Stimulated activated CD4-positive, alpha-beta T cell treated with anti-CD3 and anti-CD28 coated beads, Interleukin-1b, Interleukin-23, amount 100 ng/mL, for 1 hour (primary cell): ENCODE results near the gene GRB2.
"Not testable (repeated sequence)": the region's sequence is repeated elsewhere in the genome, so short reads cannot be mapped to it uniquely, and the experiment has no call there.

Experiments used
- DNase-seq, 2 donors: peaks; one replicate each; pipeline ENCODE4 v3.0.0-alpha.2; 2020; ENCODE audit warnings: low read depth in 2 of 2

GRB2 gene

DNA sequence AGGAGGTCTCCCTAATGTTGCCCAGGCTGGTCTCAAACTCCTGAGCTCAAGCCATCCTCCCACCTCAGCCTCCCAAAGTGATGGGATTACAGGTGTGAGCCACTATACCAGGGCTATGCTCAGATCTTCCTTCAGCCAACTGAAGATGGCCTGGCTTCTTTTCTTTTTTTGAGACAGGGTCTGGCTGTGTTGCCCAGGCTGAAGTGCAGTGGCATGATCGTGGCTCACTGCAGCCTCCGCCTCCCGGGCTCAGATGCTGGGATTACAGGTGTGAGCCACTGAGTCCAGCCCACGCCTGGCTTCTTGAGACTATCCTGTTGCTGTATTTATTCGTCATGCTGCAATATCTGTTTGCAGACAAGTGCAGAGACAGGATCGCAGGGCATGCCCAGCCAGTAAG is 120.4 kb downstream of the GRB2 start:
- DNase-seq, result no peak

- not testable (repeated sequence) for DNase-seq
Measured at GRCh38 chr17:75280189-75280588, 125.3 kb downstream of the GRB2 start.

DNA sequence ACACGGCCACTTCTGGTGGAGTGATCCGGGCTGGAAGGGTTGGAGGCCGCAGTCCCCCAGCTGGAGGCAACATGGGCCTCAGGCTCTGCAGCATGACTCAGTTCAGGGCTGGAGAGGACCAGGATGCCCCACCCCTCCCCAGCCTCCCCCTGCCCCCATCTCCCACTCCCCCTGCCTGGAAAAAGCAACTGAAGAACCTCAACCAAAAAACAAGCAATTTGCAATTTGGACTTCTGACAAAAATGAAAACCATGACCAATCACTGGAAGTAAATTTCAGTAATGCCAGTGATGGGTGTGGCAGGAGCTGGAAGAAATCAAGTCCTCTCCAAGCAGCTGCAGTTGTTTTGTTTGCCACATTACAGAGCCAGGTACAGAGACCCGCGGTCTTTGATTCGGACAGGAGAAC is 127.8 kb downstream of the GRB2 start:
- DNase-seq, result no peak

DNA sequence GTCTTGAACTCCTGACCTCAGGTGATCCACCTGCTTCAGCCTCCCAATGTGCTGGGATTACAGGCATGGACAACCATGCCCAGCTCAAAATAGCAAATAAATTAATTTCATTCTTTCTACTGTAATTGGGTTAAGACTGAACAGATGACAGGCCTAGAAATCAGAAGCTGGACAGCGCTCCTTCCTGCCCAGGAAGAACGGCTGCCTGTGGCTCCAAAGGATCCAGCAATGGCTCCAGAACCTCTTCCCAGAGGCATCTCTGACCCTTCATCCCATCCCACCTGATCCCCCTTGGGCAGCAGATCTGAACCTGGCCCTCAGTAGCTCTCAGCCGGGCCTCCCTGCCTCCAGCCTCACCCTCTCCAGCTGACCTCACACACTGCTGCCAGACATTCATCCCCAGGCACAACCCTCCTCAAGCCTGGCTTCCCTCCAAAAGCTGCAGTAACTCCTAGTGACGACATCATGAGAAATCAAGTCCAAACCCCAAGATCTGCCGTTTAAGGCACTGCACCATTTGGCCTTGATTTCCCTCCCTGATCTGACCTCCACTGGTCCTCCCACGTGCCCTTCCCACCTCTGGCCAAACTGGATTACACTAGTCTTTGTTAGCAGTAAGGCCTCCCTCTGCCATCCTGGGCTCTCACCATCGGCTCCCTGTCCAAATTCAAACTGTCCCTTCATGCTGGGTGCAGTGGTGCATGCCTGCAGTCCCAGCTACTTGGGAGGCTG is 131.3 kb downstream of the GRB2 start:
- no peak for DNase-seq

DNA sequence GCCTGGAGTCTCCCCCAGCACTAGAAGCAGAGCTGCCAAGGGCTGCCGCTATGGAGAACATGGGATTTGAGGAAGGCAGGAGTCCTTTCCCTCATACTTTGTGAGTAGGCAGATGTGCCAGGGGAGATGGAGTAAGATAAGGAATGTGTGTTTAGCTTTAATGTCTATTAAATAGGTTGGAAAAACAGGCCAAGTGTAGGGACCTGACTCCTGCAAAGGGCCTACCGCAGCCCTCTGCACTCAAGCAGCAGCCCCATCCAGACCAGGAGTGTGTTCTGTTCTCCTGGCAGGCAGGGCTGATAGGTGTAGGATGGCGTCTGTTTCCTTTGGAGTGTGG is 132.7 kb downstream of the GRB2 start:
- DNase-seq, result no peak

DNA sequence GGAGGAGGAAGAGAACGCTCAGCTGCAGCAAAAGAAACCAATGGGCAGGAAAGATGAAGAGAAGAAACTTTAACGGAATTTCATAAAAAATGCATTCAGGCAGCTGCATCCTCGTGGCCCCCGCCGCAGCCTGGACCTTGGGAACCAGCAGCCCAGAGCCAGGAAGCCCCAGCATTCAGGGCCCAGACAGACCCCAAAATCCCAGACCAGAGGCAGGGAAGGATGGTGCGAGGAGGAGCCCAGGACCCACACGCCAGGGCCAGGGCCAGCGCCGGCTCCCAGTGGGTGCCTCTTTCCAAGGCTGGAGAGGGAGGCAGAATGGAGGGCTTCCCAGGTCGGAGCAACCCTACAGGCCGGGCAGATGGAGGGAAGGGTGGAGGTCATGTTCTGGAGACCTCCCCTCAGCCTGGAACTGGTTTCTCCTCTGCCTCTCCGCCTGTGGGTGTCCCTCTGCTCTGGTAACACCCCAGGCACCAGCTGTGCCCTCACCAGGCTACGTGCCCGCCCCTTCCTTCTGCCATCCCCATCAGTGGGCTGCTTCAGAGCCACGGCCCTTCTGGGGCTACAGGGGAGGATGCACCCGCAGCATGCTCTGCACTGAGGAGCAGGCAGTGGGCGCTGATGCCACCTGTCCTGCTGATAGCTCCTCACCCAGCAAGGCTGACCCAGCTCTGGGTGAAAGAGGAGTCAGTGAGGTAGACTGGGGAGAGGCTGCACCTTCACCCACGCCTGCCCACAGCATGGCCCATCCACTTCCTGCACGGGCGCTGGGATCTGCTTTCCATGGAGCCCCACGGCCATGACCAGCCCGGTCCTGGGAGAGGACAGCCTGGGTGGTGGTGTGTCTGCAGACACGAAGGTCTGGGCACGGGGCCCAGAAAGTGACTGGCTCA is 133.3 kb downstream of the GRB2 start:
- no peak for DNase-seq

DNA sequence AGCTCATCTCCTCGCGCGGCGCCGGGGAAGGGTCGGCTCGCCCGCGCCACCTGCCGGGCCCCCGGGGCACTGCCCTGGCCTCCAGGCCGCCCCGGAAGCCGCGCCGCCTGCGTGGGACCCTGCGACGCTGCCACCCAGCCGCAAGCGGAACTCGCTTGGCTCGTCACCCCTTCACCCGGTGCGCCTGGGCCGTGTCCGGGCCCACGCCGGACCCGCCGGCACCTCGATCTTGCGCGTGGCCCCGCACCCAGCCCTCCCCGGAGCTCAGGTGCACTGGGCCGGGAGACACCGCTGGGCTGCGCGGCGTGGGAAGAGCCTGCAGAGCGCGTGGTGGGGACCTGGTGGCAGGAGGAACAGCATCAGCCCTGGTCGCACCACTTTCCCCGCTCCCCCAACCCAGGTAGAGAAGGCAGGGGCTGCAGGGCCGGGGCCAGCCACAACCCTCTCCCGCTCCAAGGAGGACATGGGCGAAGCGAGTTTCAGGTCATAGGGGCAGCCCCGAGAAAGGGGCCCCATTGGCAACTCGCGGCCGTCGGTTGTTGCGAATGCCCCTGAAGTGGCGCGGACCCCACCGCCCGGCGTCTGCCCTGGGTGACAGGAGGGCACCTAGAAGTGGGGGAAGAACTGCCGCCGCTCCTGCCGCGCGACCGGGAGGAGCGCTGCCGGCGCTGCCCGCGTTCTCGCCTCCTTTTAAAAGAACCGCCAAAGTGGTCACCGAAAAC is 134.1 kb downstream of the GRB2 start:
- peak; percentile 75 to 81 for DNase-seq

- DNase-seq, result no peak
Measured at GRCh38 chr17:75270966-75271232, 134.6 kb downstream of the GRB2 start, which contains the start of gene MIF4GD. Gene MIF4GD, minus strand, starts transcription at chr17:75271231. Its CDS starts 1,036 bp downstream, at chr17:75270195.

- DNase-seq, result no peak
Measured at GRCh38 chr17:75270218-75270965, 135.1 kb downstream of the GRB2 start.

DNA sequence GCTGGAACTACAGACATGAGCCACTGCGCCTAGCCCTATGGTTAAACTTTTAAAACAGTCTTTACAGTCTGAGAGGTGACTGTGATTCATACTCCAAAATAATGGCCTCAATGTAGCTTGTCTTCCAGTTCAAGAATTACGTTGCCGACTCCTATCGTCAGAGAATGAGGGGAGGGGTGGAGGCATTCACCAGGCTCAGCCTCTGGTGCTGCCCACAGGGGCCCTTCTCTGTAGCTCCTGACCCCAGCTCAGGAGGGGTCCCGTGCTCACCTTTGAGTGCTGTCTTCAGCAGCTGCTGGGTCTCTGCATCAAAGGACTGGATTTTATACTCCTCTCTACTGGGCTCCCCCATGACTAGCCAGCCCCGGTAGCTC is 135.6 kb downstream of the GRB2 start:
- no peak for DNase-seq
